Trophoblast cell (in vitro differentiated cells and primary cell): ENCODE data around the gene TOR1B.

ENCODE experiments used
- DNase-seq, 2 donors: peaks; one replicate each; pipeline ENCODE4 v3.0.0-alpha.2; 2016
- H2AFZ ChIP-seq: 2 replicates; pipeline ENCODE4 v1.6.1; 2013; ENCODE audit warnings: low read length, moderate library complexity, mild to moderate bottlenecking; ENCODE audit not compliant: insufficient read depth, poor library complexity
- H2AK5ac ChIP-seq: 2 replicates; pipeline ENCODE4 v1.6.1; 2013; ENCODE audit warnings: mild to moderate bottlenecking, low read length
- H2BK120ac ChIP-seq: 2 replicates; pipeline ENCODE4 v1.6.1; 2013; ENCODE audit warnings: low read length, mild to moderate bottlenecking, moderate library complexity; ENCODE audit not compliant: insufficient read depth, poor library complexity
- H2BK12ac ChIP-seq: 2 replicates; pipeline ENCODE4 v1.6.1; 2013; ENCODE audit warnings: mild to moderate bottlenecking, low read length, moderate library complexity
- H2BK5ac ChIP-seq: 2 replicates; pipeline ENCODE4 v1.6.1; 2013; ENCODE audit warnings: low read length, low read depth, moderate library complexity, mild to moderate bottlenecking; ENCODE audit not compliant: poor library complexity
- H3K14ac ChIP-seq: 2 replicates; pipeline ENCODE4 v1.6.1; 2013; ENCODE audit warnings: mild to moderate bottlenecking, low read length
- H3K18ac ChIP-seq: 2 replicates; pipeline ENCODE4 v1.6.1; 2013; ENCODE audit warnings: mild to moderate bottlenecking, low read length
- H3K23ac ChIP-seq: 2 replicates; pipeline ENCODE4 v1.6.1; 2013; ENCODE audit warnings: low read length
- H3K27ac ChIP-seq: 2 replicates; pipeline ENCODE4 v1.5.1; 2013; ENCODE audit warnings: low read depth, mild to moderate bottlenecking, inconsistent platforms, low read length, moderate library complexity
- H3K27me3 ChIP-seq: 2 replicates; pipeline ENCODE4 v1.6.1; 2013; ENCODE audit warnings: inconsistent platforms, mild to moderate bottlenecking, low read length, moderate library complexity; ENCODE audit not compliant: insufficient read depth
- H3K36me3 ChIP-seq, 2 experiments: 1 replicate in 1 of 2; 2 replicates in 1 of 2; pipeline ENCODE4 v1.6.1; 2013; ENCODE audit warnings: low read length in 2 of 2, mild to moderate bottlenecking in 2 of 2, moderate library complexity in 1 of 2; ENCODE audit not compliant: insufficient read depth in 2 of 2, control insufficient read depth in 1 of 2
- H3K4ac ChIP-seq: 2 replicates; pipeline ENCODE4 v1.6.1; 2013; ENCODE audit warnings: low read depth, mild to moderate bottlenecking, low read length, moderate library complexity
- H3K4me1 ChIP-seq, 2 experiments: 1 replicate in 1 of 2; 2 replicates in 1 of 2; pipeline ENCODE4 v1.6.1; 2013; ENCODE audit warnings: low read length in 2 of 2, mild to moderate bottlenecking in 2 of 2, moderate library complexity in 1 of 2; ENCODE audit not compliant: insufficient read depth in 2 of 2, control insufficient read depth in 1 of 2
- H3K4me2 ChIP-seq: 2 replicates; pipeline ENCODE4 v1.6.1; 2013; ENCODE audit warnings: inconsistent platforms, mild to moderate bottlenecking, low read length, moderate library complexity
- H3K4me3 ChIP-seq: 2 replicates; pipeline ENCODE4 v1.5.1; 2013; ENCODE audit warnings: mild to moderate bottlenecking, low read depth, low read length, inconsistent platforms
- H3K79me1 ChIP-seq: one replicate; pipeline ENCODE4 v1.6.1; 2013; ENCODE audit warnings: low read length
- H3K79me2 ChIP-seq: 2 replicates; pipeline ENCODE4 v1.6.1; 2013; ENCODE audit warnings: low read length, mild to moderate bottlenecking; ENCODE audit not compliant: control insufficient read depth, insufficient read depth, poor library complexity
- H3K9ac ChIP-seq: 2 replicates; pipeline ENCODE4 v1.6.1; 2013; ENCODE audit warnings: mild to moderate bottlenecking, low read length
- H3K9me3 ChIP-seq: 2 replicates; pipeline ENCODE4 v1.6.1; 2013; ENCODE audit warnings: low read depth, mild to moderate bottlenecking, control low read depth, inconsistent platforms, low read length; ENCODE audit not compliant: insufficient read depth
- H4K12ac ChIP-seq: 2 replicates; pipeline ENCODE4 v1.6.1; 2013; ENCODE audit warnings: low read depth, mild to moderate bottlenecking, low read length, moderate library complexity
- H4K8ac ChIP-seq: 2 replicates; pipeline ENCODE4 v1.6.1; 2013; ENCODE audit warnings: low read depth, mild to moderate bottlenecking, low read length, moderate library complexity
- H4K91ac ChIP-seq: one replicate; pipeline ENCODE4 v1.6.1; 2013; ENCODE audit warnings: low read depth, mild to moderate bottlenecking, low read length, moderate library complexity
- WGBS: extraction: QIAGEN DNeasy Blood & Tissue Kit; methylation state at CpG from one replicate; pipeline ENCODE4 v1.1.7; 2013; ENCODE audit warnings: missing lambda C conversion rate; ENCODE audit not compliant: insufficient read length, insufficient coverage; ENCODE audit errors: extremely low coverage; 5-methylcytosine and 5-hydroxymethylcytosine counted together

TOR1B gene

DNA sequence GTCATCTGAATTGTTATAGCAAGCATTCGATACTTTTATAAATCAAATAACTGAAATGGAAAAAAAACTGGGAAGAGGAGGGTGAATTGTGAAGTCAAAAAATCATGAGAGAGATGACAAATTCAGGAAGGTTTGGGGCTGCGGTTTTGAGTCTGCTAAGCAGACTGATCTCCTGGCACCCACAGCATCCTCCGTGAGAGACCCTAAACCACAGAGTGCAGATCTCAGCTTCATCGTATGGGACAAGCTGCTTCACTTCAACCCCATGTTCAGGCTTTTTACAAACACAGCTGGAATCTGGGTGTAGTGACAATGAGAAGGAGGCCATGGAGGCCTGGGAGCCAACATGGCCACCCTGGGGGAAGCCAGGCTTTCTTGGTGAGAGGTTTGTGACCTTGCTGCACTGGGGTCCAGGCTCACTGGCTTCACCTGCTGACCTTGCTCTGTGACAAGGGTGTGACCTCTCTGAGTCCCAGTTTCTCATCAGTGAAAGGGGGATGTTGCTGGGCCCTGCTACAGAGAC lies 51.7 kb downstream of the TOR1B start:
- peaks cover 8 to 13% of the 10 kb centered on the region in 2 experiments for H3K4me1 ChIP-seq
- H3K4me2 ChIP-seq = no peak overlapping the region
- H4K8ac ChIP-seq = no peak overlapping the region
- no peak overlapping the region for H2AK5ac ChIP-seq
- no peak overlapping the region for H3K27ac ChIP-seq
- no peak overlapping the region for H4K91ac ChIP-seq
- peaks cover 17 to 19% of the 10 kb centered on the region in 2 experiments for H3K36me3 ChIP-seq
- no peak overlapping the region for H2BK5ac ChIP-seq
- no peaks in the 10 kb centered on the region for H3K27me3 ChIP-seq
- no peak overlapping the region for H3K9ac ChIP-seq
- no peak overlapping the region for H3K14ac ChIP-seq
- DNase-seq = no peak
- no peak overlapping the region for H2BK120ac ChIP-seq
- no peaks in the 10 kb centered on the region for H3K79me1 ChIP-seq
- no peak overlapping the region for H3K4me3 ChIP-seq
- no peaks in the 10 kb centered on the region for H3K79me2 ChIP-seq
- H2BK12ac ChIP-seq = no peak overlapping the region
- H3K9me3 ChIP-seq = peaks cover 2% of the 10 kb centered on the region
- no peak overlapping the region for H3K4ac ChIP-seq
- WGBS = no CpG with 5 or more reads among the region's 4 CpGs
- no peak overlapping the region for H3K23ac ChIP-seq
- no peak overlapping the region for H4K12ac ChIP-seq
- H2AFZ ChIP-seq = no peak overlapping the region
- no peak overlapping the region for H3K18ac ChIP-seq

DNA sequence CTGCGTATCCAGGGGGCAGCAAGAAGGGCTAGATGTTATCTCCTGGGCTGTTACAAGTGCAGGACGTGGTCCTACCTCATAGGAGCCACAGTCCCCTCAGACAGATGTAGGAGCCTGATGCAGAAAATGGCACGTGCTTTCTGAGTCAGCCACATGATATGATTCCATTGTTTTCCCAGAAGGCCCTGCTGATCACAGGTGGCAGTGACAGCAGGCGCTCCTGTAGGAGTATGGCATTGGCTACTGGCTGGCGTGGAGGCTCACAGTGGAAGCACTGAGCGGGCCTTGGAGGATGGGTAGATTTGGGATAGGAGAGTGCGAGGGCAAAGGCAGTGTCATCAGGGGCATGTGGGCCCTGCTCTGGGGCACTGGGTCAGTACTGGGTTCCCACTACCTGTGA lies 54.2 kb downstream of the TOR1B start:
- Histone ChIP-seq H3K9me3 (peaks cover 2% of the 10 kb centered on the region), H3K4ac (no peak overlapping the region), H3K14ac (no peak overlapping the region), H4K91ac (no peak overlapping the region), H2BK12ac (no peak overlapping the region), H4K12ac (no peak overlapping the region), H3K4me3 (no peak overlapping the region), H3K4me2 (no peak overlapping the region), H3K79me2 (no peaks in the 10 kb centered on the region), H3K79me1 (no peaks in the 10 kb centered on the region), H2BK5ac (no peak overlapping the region), H2AK5ac (no peak overlapping the region), H3K4me1 (peaks cover 9% of the 10 kb centered on the region in 2 experiments), H3K9ac (no peak overlapping the region), H3K18ac (no peak overlapping the region), H2BK120ac (no peak overlapping the region), H2AFZ (no peak overlapping the region), H3K27ac (no peak overlapping the region), H3K36me3 (peaks cover 21% of the 10 kb centered on the region in 2 experiments), H3K23ac (no peak overlapping the region), H4K8ac (no peak overlapping the region), H3K27me3 (no peaks in the 10 kb centered on the region)
- DNase-seq = no peak
- no CpG with 5 or more reads among the region's 7 CpGs for WGBS

GRCh38 chr9:129858167-129858962 lies 55.4 kb downstream of the TOR1B start:
- no peak overlapping the region for H2BK5ac ChIP-seq
- H3K36me3 ChIP-seq = peaks cover 21% of the 10 kb centered on the region in 2 experiments
- no peak overlapping the region for H2BK12ac ChIP-seq
- no peak overlapping the region for H4K12ac ChIP-seq
- no peak overlapping the region for H2BK120ac ChIP-seq
- peaks cover under 1% of the 10 kb centered on the region for H3K9me3 ChIP-seq
- peaks cover 8 to 11% of the 10 kb centered on the region in 2 experiments for H3K4me1 ChIP-seq
- H3K23ac ChIP-seq = no peak overlapping the region
- H3K79me1 ChIP-seq = no peaks in the 10 kb centered on the region
- H4K8ac ChIP-seq = no peak overlapping the region
- no peak overlapping the region for H2AFZ ChIP-seq
- no peak overlapping the region for H3K4me2 ChIP-seq
- WGBS = no CpG with 5 or more reads among the region's 11 CpGs
- no peak overlapping the region for H3K4me3 ChIP-seq
- no peak overlapping the region for H3K27ac ChIP-seq
- H2AK5ac ChIP-seq = no peak overlapping the region
- no peaks in the 10 kb centered on the region for H3K79me2 ChIP-seq
- no peaks in the 10 kb centered on the region for H3K27me3 ChIP-seq
- no peak overlapping the region for H3K18ac ChIP-seq
- H4K91ac ChIP-seq = no peak overlapping the region
- H3K4ac ChIP-seq = no peak overlapping the region
- no peak for DNase-seq
- H3K14ac ChIP-seq = no peak overlapping the region
- H3K9ac ChIP-seq = no peak overlapping the region
